ENCODE results near the gene SPDYC.

The SPDYC gene

DNA sequence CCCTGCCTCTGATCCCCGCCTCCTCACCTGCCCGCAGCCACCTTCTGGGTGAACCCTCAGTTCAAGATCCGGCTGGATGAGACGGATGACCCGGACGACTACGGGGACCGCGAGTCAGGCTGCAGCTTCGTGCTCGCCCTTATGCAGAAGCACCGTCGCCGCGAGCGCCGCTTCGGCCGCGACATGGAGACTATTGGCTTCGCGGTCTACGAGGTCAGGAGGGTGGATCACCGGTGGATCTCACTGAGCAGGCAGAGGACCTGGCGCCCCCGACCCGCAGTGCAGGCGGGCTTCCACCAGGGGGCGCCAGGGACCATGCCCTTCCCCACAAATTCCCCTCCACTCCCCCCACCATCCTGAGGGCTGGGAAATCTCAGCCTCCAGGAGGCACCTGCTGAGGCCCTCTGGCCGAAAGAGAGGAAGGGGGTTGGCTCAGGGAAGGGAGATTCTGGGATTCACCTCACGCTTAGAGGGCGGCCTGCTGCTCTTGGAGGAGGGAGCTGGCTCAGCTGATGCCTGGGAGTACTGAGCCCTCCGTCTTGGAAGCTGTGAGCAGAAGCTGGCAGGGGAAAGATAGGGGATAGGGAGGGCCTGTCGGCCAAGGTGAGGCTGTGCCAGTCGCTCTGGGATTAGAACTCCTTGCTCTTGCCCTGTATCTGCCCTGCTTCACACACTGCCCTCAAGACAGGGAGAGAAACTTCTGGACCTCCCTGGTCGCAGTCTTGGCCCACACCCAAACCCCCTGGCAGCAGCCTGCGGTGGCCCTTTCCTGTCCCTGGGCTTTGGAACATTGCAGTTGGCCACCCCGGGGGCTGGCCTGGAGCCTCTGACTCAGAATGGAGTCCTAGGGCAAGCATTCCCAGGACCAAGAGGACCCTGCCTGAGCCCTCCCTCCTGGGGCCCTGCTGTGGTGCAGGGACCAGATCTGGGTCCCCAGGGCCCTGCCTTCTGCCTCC is 34.9 kb downstream of the SPDYC start:
- in situ Hi-C loops (cut with MboI; ENCODE audit: low pct_unique_long_range_greater_than_20kb, low sequenced_read_pairs, unreplicated experiment), result loop anchor here (10.0 kb wide), 1 partner anchor 50 kb away; no protein-coding TSS in a partner anchor
- TF ChIP-seq, protein P1, sequence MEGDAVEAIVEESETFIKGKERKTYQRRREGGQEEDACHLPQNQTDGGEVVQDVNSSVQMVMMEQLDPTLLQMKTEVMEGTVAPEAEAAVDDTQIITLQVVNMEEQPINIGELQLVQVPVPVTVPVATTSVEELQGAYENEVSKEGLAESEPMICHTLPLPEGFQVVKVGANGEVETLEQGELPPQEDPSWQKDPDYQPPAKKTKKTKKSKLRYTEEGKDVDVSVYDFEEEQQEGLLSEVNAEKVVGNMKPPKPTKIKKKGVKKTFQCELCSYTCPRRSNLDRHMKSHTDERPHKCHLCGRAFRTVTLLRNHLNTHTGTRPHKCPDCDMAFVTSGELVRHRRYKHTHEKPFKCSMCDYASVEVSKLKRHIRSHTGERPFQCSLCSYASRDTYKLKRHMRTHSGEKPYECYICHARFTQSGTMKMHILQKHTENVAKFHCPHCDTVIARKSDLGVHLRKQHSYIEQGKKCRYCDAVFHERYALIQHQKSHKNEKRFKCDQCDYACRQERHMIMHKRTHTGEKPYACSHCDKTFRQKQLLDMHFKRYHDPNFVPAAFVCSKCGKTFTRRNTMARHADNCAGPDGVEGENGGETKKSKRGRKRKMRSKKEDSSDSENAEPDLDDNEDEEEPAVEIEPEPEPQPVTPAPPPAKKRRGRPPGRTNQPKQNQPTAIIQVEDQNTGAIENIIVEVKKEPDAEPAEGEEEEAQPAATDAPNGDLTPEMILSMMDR (IDR thresholded peaks at IDR 0.05; ENCODE audit: extremely low read depth, insufficient read depth, missing control alignments), result peak; percentile 86
- peak; percentile 83 for DNase-seq (ENCODE audit: low spot score)

DNA sequence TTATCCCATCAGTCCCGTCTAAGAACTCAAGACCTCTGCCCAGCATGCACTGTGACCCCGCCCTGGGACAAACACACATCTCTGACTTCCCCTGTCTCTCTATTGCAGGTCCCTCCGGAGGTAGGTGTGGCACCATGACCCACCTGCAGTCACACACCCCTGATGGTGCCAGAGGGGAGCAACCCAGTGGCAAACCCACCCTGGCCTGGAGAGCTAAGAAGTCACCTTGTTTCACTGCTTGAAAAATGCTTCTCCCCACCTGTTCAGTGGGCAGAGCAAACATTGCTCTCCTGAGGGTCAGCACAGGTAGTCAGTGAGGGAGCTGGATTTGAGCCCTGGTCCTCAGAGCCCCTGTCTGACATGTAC is 35.6 kb downstream of the SPDYC start:
- in situ Hi-C loops (cut with MboI; ENCODE audit: low pct_unique_long_range_greater_than_20kb, low sequenced_read_pairs, unreplicated experiment), result loop anchor here (10.0 kb wide), 1 partner anchor 49 kb away; no protein-coding TSS in a partner anchor
- DNase-seq (ENCODE audit: low spot score), result no peak
- TF ChIP-seq, protein P1 (IDR thresholded peaks at IDR 0.05; ENCODE audit: extremely low read depth, insufficient read depth, missing control alignments), result no peak

DNA sequence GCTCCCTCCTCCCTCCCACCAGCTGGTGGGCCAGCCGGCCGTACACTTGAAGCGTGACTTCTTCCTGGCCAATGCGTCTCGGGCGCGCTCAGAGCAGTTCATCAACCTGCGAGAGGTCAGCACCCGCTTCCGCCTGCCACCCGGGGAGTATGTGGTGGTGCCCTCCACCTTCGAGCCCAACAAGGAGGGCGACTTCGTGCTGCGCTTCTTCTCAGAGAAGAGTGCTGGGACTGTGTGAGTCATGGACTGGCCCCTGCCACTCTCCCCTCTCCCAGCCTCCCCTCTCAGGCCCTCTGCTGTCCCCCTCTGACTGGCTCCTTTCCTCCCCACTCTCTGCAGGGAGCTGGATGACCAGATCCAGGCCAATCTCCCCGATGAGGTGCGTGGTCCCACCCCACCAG is 36.4 kb downstream of the SPDYC start:
- in situ Hi-C loops (cut with MboI; ENCODE audit: low pct_unique_long_range_greater_than_20kb, low sequenced_read_pairs, unreplicated experiment), result loop anchor here (10.0 kb wide), 1 partner anchor 48 kb away; no protein-coding TSS in a partner anchor
- TF ChIP-seq, protein P1 (IDR thresholded peaks at IDR 0.05; ENCODE audit: extremely low read depth, insufficient read depth, missing control alignments), result no peak
- no peak for DNase-seq (ENCODE audit: low spot score)

DNA sequence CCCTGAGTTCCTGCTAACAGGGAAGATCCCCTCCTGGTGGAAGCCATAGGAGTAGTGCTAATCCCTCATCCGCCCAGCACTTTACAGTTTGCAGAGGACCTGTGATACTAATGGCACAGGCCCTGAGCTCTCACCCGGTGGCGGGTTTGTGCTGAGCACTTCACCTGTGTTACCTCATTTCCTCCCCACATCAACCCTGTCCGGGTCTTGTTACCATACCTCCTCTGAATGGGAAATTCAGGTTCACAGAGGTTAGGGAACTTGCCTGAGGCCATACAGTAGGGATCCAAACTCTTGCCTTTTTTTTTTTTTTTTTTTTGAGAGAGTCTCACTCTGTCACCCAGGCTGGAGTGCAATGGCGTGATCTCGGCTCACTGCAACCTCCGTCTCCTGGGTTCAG is 36.9 kb downstream of the SPDYC start:
- DNase-seq (ENCODE audit: low spot score), result no peak
- TF ChIP-seq, protein P1 (IDR thresholded peaks at IDR 0.05; ENCODE audit: extremely low read depth, insufficient read depth, missing control alignments), result no peak
- in situ Hi-C loops (cut with MboI; ENCODE audit: low pct_unique_long_range_greater_than_20kb, low sequenced_read_pairs, unreplicated experiment), result loop anchor here (10.0 kb wide), 1 partner anchor 48 kb away; no protein-coding TSS in a partner anchor

GRCh38 chr11:65207918-65208784 is 38.1 kb downstream of the SPDYC start:
- no peak for DNase-seq (ENCODE audit: low spot score)
- in situ Hi-C loops (cut with MboI; ENCODE audit: low pct_unique_long_range_greater_than_20kb, low sequenced_read_pairs, unreplicated experiment), result loop anchor here (10.0 kb wide), 1 partner anchor 47 kb away; no protein-coding TSS in a partner anchor
- TF ChIP-seq, protein P1 (IDR thresholded peaks at IDR 0.05; ENCODE audit: extremely low read depth, insufficient read depth, missing control alignments), result no peak
